Activated CD4-positive, alpha-beta memory T cell treated with anti-CD3 and anti-CD28 coated beads for 36 hours (primary cell): ENCODE measurements around the gene LDLR. TPM values are rescaled to one million over a fixed set of nuclear protein-coding genes. Genes with fewer than 3 reads are reported as not detected.
"Not testable (repeated sequence)": the region's sequence is repeated elsewhere in the genome, so short reads cannot be mapped to it uniquely, and the experiment has no call there.

ENCODE experiments used
- CTCF ChIA-PET: fragments of 350-600 bp; sonication (Branson Sonifier 250); formaldehyde crosslinking; loops from one replicate; lab custom pipeline; 2021; ENCODE audit warnings: antibody characterized with exemption, inconsistent platforms; lab: Charles Lee
- POLR2A ChIA-PET: fragments of 350-600 bp; sonication (Branson Sonifier 250); formaldehyde crosslinking; loops from one replicate; lab custom pipeline; 2021; ENCODE audit warnings: antibody characterized with exemption; lab: Charles Lee
- DNase-seq: peaks from one replicate; pipeline ENCODE4 v3.0.0-alpha.2; 2020
- H3K27ac Mint-ChIP-seq: one replicate; pipeline ENCODE4 v1.8.0; 2021; ENCODE audit warnings: mixed read lengths
- H3K27me3 Mint-ChIP-seq: one replicate; pipeline ENCODE4 v1.8.0; 2021; ENCODE audit warnings: mixed read lengths
- H3K36me3 Mint-ChIP-seq: one replicate; pipeline ENCODE4 v1.8.0; 2021; ENCODE audit warnings: mixed read lengths
- H3K4me1 Mint-ChIP-seq: one replicate; pipeline ENCODE4 v1.8.0; 2021; ENCODE audit warnings: low read depth, mixed read lengths
- H3K4me3 Mint-ChIP-seq: one replicate; pipeline ENCODE4 v1.8.0; 2021; ENCODE audit warnings: mild to moderate bottlenecking, mixed read lengths
- H3K9me3 Mint-ChIP-seq: one replicate; pipeline ENCODE4 v1.8.0; 2021; ENCODE audit warnings: mixed read lengths
- intact Hi-C: fragments of 100-400 bp; cut with micrococcal nuclease; formaldehyde crosslinking; loops from one replicate; pipeline ENCODE4 v1.15.1; 2023
- total RNA-seq, 2 experiments: library from RNA; stranded (reverse); gene quantifications; one replicate each; pipeline ENCODE4 v1.2.3, GENCODE V29; 2021

LDLR gene
- total RNA-seq, 2 experiments from 2014 or later = 71.3 to 81.6 TPM

DNA sequence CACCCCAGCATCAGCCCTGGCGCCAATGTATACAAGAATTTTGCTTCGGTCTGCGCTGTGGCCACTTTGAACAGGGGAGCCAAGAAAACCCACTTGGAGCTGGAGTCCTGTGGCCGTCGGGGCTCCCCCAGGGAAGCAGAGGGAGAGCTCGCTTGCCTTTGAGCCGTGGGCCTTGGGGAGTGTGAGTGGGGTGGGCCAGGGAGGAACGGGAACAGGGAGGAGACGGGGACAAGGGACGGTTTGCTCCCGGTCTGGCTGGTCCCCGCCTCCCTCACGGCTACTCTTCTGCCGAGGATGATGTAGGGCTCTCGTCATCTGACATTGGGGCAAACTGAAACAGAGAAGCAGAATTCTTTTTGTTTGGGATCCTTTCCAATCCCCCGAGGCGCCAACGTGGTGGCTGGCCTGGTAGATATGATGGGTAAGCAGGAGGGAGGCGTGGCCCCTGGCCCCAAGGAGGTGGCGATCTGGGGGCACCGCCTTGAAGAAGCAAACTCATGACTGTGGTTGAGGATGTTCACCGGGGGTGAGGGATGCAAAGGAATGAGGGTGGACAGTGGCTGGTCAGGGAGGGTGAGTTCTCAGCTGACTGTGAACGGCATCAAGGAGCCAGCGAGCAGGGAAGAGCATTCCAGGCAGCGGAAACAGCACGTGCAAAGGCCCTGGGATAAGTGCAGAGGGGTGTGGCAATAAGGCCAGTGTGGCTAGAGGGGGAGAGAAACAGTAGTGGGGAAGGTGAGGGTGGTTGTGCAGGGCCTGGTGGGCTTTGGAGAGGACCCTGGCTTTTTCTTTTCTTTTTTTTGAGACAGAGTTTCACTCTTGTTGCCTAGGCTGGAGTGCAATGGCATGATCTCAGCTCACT, 77.2 kb downstream of the LDLR start:
- no peaks in the 10 kb centered on the region for H3K27me3 Mint-ChIP-seq
- H3K27ac Mint-ChIP-seq = no peak overlapping the region
- no peaks in the 10 kb centered on the region for H3K36me3 Mint-ChIP-seq
- no peak for DNase-seq
- no peaks in the 10 kb centered on the region for H3K4me1 Mint-ChIP-seq
- POLR2A ChIA-PET = no interaction called here
- no peak overlapping the region for H3K4me3 Mint-ChIP-seq
- H3K9me3 Mint-ChIP-seq = no peaks in the 10 kb centered on the region
- intact Hi-C loops = no loop called here
- CTCF ChIA-PET = no interaction called here

DNA sequence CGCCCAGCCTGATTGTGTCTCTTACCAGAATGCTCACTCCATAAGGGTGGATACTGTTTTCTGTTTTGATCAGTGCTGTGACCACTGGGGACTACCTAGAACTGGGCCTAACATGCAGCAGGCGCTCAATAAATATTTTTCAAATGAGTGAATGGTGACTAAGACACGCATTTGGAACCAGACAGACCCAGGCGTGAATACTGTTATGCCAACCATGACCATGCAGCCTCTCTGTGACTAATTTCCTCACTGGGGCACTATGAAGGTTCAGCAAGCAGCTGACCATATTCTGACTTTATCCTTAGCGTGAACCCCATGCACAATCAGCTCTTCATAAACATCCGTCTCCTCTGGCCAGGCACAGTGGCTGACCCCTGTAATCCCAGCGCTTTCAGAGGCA, 79.3 kb downstream of the LDLR start:
- no peak overlapping the region for H3K27ac Mint-ChIP-seq
- CTCF ChIA-PET = no interaction called here
- H3K9me3 Mint-ChIP-seq = no peaks in the 10 kb centered on the region
- no peaks in the 10 kb centered on the region for H3K36me3 Mint-ChIP-seq
- H3K27me3 Mint-ChIP-seq = no peaks in the 10 kb centered on the region
- intact Hi-C loops = no loop called here
- no peaks in the 10 kb centered on the region for H3K4me1 Mint-ChIP-seq
- POLR2A ChIA-PET = no interaction called here
- DNase-seq = no peak
- H3K4me3 Mint-ChIP-seq = no peak overlapping the region

DNA sequence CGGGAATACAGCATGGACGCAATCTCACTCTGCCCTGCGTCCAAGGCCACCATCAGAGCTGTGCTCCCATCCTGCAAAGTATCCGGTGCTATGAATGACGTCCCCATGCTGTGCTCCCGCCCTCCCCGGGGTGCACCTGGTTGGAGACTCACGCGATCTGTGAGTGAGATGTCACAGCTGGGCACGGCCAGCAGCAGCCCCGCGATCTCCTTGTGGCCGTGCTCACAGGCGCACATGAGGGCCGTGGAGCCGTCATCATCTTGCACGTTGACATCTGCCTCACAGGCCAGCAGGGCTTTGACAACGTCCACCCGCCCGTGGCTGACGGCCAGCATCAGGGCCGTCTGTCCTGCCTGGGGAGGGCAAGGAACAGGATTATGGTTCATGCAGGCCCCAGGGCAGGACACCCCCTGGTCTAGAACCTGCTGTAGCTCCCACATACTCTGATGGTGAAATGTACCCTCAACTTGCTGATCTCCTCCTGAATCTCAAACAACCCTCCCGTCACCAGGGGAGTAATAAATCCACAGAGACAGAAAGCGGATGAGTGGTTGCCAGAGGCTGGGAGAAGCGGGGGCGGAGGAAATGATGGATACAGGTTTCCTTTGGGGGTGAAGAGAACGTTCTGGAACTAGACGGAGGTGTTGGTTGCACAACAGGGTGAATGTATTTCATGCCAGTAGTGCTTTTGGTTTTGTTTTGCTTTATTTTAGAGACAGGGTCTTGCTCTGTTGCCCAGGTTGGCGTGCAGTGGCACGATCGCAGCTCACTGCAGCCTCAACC, 80.8 kb downstream of the LDLR start:
- Mint-ChIP-seq H3K27me3 (no peaks in the 10 kb centered on the region), H3K27ac (no peak overlapping the region), H3K36me3 (no peaks in the 10 kb centered on the region), H3K4me1 (no peaks in the 10 kb centered on the region), H3K4me3 (no peak overlapping the region), H3K9me3 (no peaks in the 10 kb centered on the region)
- DNase-seq = no peak
- CTCF ChIA-PET = interaction anchor here (0.5 kb wide), 1 partner anchor 74 kb away, joined by 3 read pairs; no protein-coding TSS in a partner anchor
- intact Hi-C loops = no loop called here
- POLR2A ChIA-PET = no interaction called here

DNA sequence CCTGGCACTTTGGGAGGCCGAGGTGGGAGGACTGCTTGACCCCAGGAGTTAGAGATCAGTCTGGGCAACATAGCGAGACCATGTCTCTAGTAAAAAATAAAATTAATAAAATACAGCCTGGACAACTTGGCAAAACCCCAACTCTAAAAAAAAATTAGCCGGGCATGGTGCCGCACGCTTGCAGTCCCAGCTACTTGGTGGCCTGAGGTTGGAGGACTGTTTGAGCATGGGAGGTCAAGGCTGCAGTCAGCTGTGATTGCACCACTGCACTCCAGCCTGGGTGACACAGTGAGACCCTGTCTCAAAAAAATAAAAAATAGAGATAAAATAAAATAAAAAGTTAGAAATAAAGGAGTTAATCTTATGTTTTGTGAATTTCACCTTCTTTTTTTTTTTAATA, 81.9 kb downstream of the LDLR start:
- Mint-ChIP-seq H3K27me3 (no peaks in the 10 kb centered on the region), H3K27ac (no peak overlapping the region), H3K4me1 (no peaks in the 10 kb centered on the region), H3K9me3 (no peaks in the 10 kb centered on the region), H3K4me3 (no peak overlapping the region), H3K36me3 (no peaks in the 10 kb centered on the region)
- DNase-seq = no peak
- CTCF ChIA-PET = interaction anchor here (0.7 kb wide), 1 partner anchor 123 kb away, joined by 3 read pairs; no protein-coding TSS in a partner anchor
- intact Hi-C loops = no loop called here
- POLR2A ChIA-PET = no interaction called here

DNA sequence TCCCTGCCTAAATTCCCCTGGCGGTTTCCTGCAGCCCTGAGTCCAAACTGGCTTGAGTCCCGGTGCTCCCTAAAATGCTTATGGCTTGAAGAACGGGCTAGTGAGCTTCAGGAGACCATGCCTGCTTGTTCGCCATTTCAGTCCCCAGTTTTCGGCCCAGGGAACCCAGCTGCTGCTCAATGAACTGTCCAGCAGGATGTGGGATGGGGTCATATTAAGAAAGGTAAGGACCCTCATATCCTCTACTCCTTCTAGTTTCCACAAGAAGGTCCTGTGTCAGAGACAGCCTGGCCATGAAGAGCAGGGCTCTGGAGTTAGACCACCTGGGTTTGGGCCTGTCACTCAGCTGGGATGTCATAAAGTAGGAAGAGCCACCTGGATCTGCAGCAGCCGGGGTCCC, 83.3 kb downstream of the LDLR start:
- intact Hi-C loops = no loop called here
- DNase-seq = no peak
- POLR2A ChIA-PET = no interaction called here
- H3K36me3 Mint-ChIP-seq = no peaks in the 10 kb centered on the region
- H3K27me3 Mint-ChIP-seq = peaks cover under 1% of the 10 kb centered on the region
- no peak overlapping the region for H3K27ac Mint-ChIP-seq
- no peaks in the 10 kb centered on the region for H3K9me3 Mint-ChIP-seq
- no peak overlapping the region for H3K4me3 Mint-ChIP-seq
- H3K4me1 Mint-ChIP-seq = no peaks in the 10 kb centered on the region
- CTCF ChIA-PET = no interaction called here

DNA sequence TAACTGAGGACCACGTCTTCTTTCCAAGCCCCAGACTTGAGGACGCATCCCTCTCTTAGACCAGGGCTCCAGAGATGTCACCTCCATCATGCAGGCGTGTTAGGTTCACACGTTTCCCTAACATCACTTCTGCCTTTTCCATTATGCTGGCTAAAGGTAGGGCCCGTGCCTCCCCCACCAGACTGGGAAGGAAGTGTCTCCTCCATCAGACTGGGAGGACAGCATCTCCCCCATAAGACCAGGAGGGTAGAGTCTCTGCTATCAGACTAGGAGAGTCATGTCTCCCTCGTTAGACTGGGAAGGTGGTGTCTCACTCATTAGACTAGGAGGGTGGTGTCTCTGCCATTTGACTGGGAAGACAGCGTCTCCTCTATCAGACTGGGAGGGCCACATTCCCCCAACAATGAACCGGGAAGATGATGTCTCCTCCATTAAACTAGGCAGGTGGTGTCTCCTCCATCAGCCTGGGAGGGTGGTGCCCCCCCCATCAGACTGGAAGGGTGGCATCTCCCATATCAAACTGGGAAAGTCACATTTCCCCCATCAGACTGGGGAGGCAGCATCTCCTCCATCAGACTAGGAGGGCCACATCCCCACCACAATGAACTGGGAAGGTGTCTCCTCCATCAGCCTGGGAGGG, 84.4 kb downstream of the LDLR start:
- DNase-seq = no peak
- H3K27ac Mint-ChIP-seq = no peak overlapping the region
- no peaks in the 10 kb centered on the region for H3K36me3 Mint-ChIP-seq
- H3K4me3 Mint-ChIP-seq = no peak overlapping the region
- no peaks in the 10 kb centered on the region for H3K9me3 Mint-ChIP-seq
- POLR2A ChIA-PET = no interaction called here
- intact Hi-C loops = no loop called here
- H3K4me1 Mint-ChIP-seq = no peaks in the 10 kb centered on the region
- CTCF ChIA-PET = no interaction called here
- H3K27me3 Mint-ChIP-seq = peaks cover 3% of the 10 kb centered on the region

DNA sequence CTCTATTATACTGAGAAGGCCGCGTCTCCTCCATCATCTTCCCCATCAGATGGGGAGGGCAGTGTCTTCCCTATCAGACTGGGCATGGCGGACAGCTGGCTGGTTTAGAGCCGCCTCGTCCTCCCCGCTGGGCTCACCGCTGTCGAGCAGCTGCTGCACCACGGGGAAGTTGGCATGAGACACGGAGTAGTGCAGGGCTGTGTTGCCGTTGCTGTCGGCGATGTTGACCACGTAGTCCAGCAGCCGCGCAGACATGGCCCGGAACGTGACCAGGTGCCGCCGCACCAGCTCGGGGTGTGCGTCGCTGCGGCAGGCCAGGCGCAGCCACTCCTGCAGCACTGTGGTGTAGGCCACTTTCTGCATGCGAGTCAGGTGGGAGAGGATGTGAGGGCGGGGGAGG, 85.1 kb downstream of the LDLR start:
- Mint-ChIP-seq H3K27ac (no peak overlapping the region), H3K9me3 (no peaks in the 10 kb centered on the region), H3K4me1 (no peaks in the 10 kb centered on the region), H3K4me3 (no peak overlapping the region), H3K36me3 (no peaks in the 10 kb centered on the region), H3K27me3 (peaks cover 3% of the 10 kb centered on the region)
- ChIA-PET CTCF (no interaction called here), POLR2A (no interaction called here)
- intact Hi-C loops = no loop called here
- DNase-seq = no peak

DNA sequence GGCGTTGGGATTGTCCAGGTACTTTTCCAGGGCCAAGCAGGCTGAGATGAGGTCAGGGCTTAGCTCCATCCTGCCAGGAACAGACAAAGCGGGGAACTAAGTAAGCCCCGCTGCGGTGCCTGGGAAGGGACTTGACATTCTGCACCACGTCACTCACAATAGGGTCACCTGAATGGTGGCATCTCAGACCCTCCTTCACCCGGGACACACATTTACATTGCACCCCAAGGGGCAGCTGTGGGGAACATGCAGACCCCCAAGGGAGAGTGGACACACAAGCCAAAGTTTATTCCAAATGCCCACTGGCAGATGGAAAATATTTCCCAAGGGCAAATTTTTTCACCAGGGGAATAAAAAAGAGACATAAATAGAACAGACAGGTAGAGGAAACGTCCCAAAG, 86.7 kb downstream of the LDLR start:
- H3K27ac Mint-ChIP-seq = no peak overlapping the region
- no peak overlapping the region for H3K4me3 Mint-ChIP-seq
- H3K4me1 Mint-ChIP-seq = peaks cover 8% of the 10 kb centered on the region
- H3K9me3 Mint-ChIP-seq = no peaks in the 10 kb centered on the region
- intact Hi-C loops = no loop called here
- H3K27me3 Mint-ChIP-seq = peaks cover 3% of the 10 kb centered on the region
- POLR2A ChIA-PET = no interaction called here
- H3K36me3 Mint-ChIP-seq = no peaks in the 10 kb centered on the region
- CTCF ChIA-PET = interaction anchor here (0.6 kb wide), 1 partner anchor 37 kb away, joined by 3 read pairs; no protein-coding TSS in a partner anchor
- no peak for DNase-seq

DNA sequence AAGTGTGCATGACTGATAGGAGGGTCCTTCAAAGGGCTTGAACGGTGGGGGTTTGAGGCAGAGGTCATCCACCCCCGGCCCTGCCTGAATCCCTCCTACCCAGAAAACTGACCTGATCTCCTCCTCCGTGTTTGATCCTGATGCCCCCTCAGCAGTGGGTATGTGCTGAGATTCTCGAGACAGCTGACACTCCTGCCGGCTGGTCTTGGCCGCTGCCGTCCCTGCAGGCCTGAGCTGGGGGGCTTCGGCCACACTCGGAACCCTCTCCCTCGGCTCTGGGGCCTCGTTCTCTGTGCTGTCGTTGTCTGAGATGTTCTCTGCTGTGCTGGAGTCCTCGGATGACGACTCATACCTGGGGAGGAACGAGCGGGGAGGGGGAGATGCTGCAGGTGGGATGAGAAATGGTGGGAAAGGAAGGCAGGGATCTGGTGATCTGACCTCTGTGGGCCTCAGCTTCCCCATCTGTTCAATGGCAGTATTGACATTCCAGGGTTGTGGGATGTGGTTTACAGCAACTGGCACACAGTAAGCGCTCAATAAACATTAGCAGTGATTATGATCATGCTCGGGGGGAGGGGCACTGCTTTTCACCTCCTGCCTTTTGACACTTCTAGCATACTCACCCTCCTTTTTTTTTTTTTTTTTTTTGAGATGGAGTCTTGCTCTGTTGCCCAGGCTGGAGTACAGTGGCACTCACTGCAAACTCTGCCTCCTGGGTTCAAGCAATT, 87.4 kb downstream of the LDLR start:
- intact Hi-C loops = no loop called here
- peaks cover 8% of the 10 kb centered on the region for H3K4me1 Mint-ChIP-seq
- DNase-seq = no peak
- POLR2A ChIA-PET = no interaction called here
- CTCF ChIA-PET = no interaction called here
- H3K27ac Mint-ChIP-seq = no peak overlapping the region
- H3K4me3 Mint-ChIP-seq = no peak overlapping the region
- no peaks in the 10 kb centered on the region for H3K9me3 Mint-ChIP-seq
- no peaks in the 10 kb centered on the region for H3K36me3 Mint-ChIP-seq
- peaks cover 3% of the 10 kb centered on the region for H3K27me3 Mint-ChIP-seq

DNA sequence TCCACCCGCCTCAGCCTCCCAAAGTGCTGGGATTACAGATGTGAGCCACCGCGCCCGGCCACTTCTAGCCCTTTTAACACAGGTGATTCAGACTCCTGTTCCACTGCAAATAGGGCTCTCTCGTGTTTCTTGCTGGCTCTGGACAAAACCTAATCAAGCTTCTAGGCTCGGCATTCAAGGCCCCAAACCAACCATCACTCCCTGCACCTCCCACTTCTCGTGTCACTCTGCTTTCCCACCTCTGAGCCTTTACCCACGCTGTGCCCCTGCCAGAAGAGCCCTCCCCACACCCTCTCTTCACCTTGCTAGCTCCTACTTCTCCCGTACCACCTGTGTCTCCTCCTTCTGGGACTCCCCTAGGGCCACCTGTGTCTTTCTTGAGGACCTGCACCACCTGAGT, 88.3 kb downstream of the LDLR start:
- Mint-ChIP-seq H3K36me3 (no peaks in the 10 kb centered on the region), H3K9me3 (no peaks in the 10 kb centered on the region), H3K4me3 (no peak overlapping the region), H3K27ac (no peak overlapping the region), H3K27me3 (peaks cover 3% of the 10 kb centered on the region), H3K4me1 (peaks cover 8% of the 10 kb centered on the region)
- no peak for DNase-seq
- intact Hi-C loops = no loop called here
- ChIA-PET CTCF (no interaction called here), POLR2A (no interaction called here)

DNA sequence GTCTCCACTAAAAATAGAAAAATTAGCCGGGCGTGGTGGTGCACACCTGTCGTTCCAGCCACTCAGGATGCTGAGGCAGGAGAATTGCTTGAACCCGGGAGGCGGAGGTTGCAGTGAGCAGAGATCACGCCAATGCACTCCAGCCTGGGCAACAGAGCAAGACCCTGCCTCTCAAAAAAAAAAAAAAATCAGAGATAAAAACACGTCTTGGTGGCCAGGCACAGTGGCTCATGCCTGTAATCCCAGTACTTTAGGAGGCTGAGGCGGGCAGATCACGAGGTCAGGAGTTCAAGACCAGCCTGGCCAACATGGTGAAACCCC, 89.8 kb downstream of the LDLR start:
- H3K27me3 Mint-ChIP-seq, H3K27ac Mint-ChIP-seq, H3K4me3 Mint-ChIP-seq, intact Hi-C loops, DNase-seq, H3K36me3 Mint-ChIP-seq, POLR2A ChIA-PET, H3K4me1 Mint-ChIP-seq, H3K9me3 Mint-ChIP-seq, CTCF ChIA-PET: not testable (repeated sequence)
